HUES48 (cell line): ENCODE measurements around the gene LRRC75A.
"Not testable (repeated sequence)": the region's sequence is repeated elsewhere in the genome, so short reads cannot be mapped to it uniquely, and the experiment has no call there.

Experiments
- H3K27ac ChIP-seq: one replicate; pipeline ENCODE4 v1.7.0; 2013; ENCODE audit warnings: low read depth, low read length, inconsistent platforms
- H3K27me3 ChIP-seq: 2 replicates; pipeline ENCODE4 v1.6.1; 2013; ENCODE audit warnings: mild to moderate bottlenecking, low read length; ENCODE audit not compliant: control insufficient read depth, insufficient read depth
- H3K36me3 ChIP-seq: 2 replicates; pipeline ENCODE4 v1.6.1; 2013; ENCODE audit warnings: low read length; ENCODE audit not compliant: control insufficient read depth, insufficient read depth
- H3K4me1 ChIP-seq: 2 replicates; pipeline ENCODE4 v1.6.1; 2013; ENCODE audit warnings: mild to moderate bottlenecking, low read length; ENCODE audit not compliant: control insufficient read depth, insufficient read depth
- H3K4me3 ChIP-seq: 2 replicates; pipeline ENCODE4 v1.5.1; 2013; ENCODE audit warnings: mild to moderate bottlenecking, low read depth, low read length
- H3K9ac ChIP-seq: 2 replicates; pipeline ENCODE4 v1.6.1; 2013; ENCODE audit warnings: mild to moderate bottlenecking, low read depth, low read length, moderate library complexity
- H3K9me3 ChIP-seq: 2 replicates; pipeline ENCODE4 v1.6.1; 2013; ENCODE audit warnings: low read length; ENCODE audit not compliant: control insufficient read depth, insufficient read depth

Gene LRRC75A, protein sequence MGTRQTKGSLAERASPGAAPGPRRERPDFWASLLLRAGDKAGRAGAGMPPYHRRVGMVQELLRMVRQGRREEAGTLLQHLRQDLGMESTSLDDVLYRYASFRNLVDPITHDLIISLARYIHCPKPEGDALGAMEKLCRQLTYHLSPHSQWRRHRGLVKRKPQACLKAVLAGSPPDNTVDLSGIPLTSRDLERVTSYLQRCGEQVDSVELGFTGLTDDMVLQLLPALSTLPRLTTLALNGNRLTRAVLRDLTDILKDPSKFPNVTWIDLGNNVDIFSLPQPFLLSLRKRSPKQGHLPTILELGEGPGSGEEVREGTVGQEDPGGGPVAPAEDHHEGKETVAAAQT

DNA sequence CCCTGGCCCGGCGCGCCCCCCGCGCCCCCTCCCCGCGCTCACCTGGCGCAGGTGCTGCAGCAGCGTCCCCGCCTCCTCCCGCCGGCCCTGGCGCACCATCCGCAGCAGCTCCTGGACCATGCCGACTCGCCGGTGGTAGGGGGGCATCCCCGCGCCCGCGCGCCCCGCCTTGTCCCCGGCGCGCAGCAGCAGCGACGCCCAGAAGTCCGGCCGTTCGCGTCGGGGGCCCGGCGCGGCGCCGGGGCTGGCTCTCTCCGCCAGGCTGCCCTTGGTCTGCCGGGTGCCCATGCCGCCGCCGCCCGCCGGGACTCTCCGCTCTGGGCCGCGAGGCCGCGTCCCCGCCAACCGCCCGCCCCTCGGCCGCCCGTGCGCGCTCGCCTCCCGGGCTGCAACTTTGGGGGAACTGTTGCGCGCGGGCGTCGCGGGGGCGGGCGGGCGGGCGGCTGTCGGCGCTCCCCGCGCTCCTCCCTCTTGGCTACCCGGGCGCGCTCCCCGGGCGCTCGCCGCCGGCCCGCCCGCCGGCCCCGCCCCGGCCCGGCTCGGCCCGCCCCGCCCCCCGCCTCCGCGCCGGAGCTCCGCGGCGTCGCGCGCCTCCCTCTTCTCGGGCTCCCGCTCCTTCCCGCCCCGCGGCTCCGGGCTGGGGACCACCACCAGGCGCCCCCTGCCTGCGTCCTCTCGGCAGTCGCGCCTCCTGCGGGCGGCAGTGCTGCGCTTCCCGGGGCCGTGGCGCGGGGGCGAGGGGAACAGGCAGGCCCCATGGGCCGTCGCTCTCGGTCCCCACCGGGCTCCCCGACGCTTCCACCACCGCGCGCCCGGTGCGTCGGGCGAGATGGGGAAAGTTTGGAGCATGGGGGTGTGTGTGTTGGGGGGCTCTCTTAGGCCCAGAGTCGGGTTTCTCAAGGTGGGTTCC is at the start of gene LRRC75A:
Gene LRRC75A, minus strand, starts transcription at position 491 of the 910 bp plus-strand sequence. Its CDS starts 203 bp downstream, at position 288.
- Histone ChIP-seq H3K27ac (no peak within 1 kb of the TSS), H3K36me3 (no peaks in the 10 kb centered on the region), H3K9ac (no peak within 1 kb of the TSS), H3K9me3 (no peaks in the 10 kb centered on the region), H3K4me3 (peak within 1 kb of the TSS; percentile 65), H3K27me3 (peaks cover 39% of the 10 kb centered on the region), H3K4me1 (peaks cover 42% of the 10 kb centered on the region)

DNA sequence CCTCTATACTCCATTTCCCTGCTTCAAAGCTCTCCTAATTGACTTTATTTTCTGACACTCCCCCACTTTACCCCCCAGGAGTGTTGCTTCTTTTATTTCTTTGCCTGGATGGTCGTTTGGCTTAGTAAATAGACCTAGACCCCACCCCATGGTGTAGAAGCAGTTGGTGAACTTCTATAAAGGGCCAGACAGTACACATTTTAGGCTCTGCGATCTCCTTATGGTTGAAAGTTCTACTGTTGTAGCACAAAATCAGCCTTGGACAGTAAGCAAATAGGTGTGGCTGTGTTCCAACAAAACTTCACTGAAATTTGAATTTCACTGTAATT is 45.1 kb upstream of the LRRC75A start:
- Histone ChIP-seq H3K36me3 (no peaks in the 10 kb centered on the region), H3K4me3 (no peak overlapping the region), H3K9me3 (no peaks in the 10 kb centered on the region), H3K9ac (no peak overlapping the region), H3K4me1 (peaks cover 3% of the 10 kb centered on the region; the same call in 1 of the 2 replicates), H3K27ac (no peak overlapping the region), H3K27me3 (no peaks in the 10 kb centered on the region)

DNA sequence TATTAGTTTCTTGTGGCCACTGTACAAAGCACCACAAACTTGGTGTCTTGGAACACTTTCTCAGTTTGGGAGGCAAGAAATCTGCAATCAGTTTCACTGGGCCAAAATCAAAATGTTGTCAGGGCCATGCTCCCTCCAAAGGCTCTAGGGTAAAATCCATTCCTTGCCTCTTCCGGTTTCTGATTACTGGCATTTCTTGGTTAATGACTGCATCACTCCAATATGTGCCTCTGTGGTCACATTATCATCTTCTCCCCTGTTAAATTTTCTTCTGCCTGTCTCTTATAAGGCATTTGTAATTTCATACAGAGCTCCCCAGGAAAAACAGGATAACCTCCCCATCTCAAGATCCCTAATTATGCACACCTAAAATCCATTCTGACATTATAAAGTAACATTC is 42.2 kb upstream of the LRRC75A start:
- Histone ChIP-seq H3K4me3 (no peak overlapping the region), H3K9me3 (no peaks in the 10 kb centered on the region), H3K36me3 (no peaks in the 10 kb centered on the region), H3K27ac (no peak overlapping the region), H3K9ac (no peak overlapping the region), H3K27me3 (no peaks in the 10 kb centered on the region), H3K4me1 (peaks cover 3% of the 10 kb centered on the region; the same call in 1 of the 2 replicates)

DNA sequence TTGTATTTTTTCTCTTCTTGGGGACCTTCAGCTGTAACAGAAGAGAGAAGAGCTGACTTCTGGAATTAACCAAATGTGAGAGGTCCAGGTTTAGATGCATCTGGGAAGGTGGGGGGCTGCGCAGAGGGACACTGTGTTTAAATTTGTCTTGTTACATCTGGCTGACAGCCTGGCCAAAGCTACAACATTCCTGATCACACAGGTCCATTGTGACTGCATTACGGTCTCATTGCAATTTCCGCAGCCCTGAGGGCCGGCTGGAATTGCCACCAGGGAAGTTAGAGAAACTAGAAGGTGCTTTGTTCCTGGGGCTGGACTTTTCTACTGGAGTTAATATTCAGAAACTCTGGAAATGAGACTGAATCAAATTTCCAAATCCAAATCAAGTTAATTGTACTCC is 37.9 kb upstream of the LRRC75A start:
- H3K9ac ChIP-seq: no peak overlapping the region

DNA sequence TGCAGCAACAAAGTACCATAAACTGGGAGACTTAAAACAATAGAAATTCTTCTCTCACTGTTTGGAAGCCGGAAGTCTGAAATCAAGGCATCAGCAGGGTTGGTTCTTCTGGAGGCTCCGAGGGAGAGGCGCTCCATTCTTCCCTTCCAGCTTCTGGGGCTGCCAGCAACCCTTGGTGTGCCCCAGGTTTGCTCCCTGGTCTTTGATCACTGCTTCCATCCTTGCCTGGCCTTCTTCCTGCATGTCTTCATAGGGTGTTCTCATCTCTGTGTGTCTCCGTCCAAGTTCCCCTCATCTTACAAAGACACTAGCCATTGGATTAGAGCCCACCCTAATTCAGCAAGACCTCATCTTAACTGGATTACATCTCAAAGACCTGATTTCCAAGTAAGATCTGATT is 35.3 kb upstream of the LRRC75A start:
- no peaks in the 10 kb centered on the region for H3K27me3 ChIP-seq

More for the DNA sequence above, 37.9 kb upstream of the LRRC75A start:
- Histone ChIP-seq H3K4me1 (peaks cover 1% of the 10 kb centered on the region; the same call in 1 of the 2 replicates), H3K36me3 (no peaks in the 10 kb centered on the region), H3K27ac (no peak overlapping the region), H3K4me3 (no peak overlapping the region), H3K27me3 (no peaks in the 10 kb centered on the region), H3K9me3 (no peaks in the 10 kb centered on the region)

DNA sequence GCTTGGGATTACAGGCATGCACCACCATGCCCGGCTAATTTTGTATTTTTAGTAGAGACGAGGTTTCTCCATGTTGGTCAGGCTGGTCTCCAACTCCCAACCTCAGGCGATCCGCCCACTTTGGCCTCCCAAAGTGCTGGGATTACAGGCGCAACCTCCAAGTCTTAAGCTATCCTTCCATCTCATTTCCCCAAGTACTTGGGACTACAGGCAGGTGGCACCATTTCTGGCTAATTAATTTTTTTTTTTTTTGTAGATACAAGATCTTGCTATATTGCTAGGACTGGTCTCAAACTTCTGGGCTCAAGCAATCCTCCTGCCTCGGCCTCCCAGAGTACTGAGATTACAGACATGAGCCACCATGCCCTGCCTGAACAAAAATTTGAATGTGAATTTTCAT is 33.6 kb upstream of the LRRC75A start:
- H3K4me3 ChIP-seq, H3K9ac ChIP-seq, H3K36me3 ChIP-seq, H3K4me1 ChIP-seq, H3K9me3 ChIP-seq, H3K27ac ChIP-seq, H3K27me3 ChIP-seq: not testable (repeated sequence)

More for the DNA sequence above, 35.3 kb upstream of the LRRC75A start:
- no peaks in the 10 kb centered on the region for H3K9me3 ChIP-seq
- no peaks in the 10 kb centered on the region for H3K4me1 ChIP-seq
- no peaks in the 10 kb centered on the region for H3K36me3 ChIP-seq
- H3K9ac ChIP-seq: no peak overlapping the region
- no peak overlapping the region for H3K4me3 ChIP-seq
- no peak overlapping the region for H3K27ac ChIP-seq

DNA sequence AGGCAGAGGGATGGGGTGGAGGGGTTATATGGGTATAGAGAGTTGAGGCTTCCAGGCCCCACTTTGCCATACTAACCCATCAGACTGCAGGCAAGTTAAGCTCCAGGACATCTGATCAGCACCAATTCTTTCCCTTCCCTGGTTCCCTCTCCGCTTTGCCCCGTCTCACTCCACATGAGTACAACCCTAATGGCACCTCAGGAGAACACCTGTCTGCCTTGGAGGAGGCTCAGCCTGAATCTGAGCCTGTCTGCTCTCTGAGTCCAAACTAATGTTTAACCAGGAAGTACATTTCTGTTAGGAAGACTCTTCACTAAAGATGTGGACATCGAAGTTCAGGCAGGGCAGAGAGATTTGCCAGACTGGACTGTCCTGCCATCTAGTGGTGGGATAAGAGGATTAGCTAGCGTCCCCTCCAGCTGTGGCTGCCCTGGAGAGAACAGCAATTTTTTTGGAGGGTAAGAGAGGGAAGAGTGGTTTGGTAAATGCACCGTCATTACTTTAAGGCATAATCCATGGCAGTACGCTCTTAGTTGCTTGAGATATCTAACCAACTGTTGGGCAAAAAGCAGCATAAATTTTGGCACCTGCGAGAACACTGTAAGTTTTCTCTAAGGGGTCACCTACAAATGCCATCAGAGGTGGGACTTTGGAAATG is 29.2 kb upstream of the LRRC75A start:
- H3K4me1 ChIP-seq: peaks cover 10% of the 10 kb centered on the region; the same call in 1 of the 2 replicates
- no peak overlapping the region for H3K27ac ChIP-seq
- no peaks in the 10 kb centered on the region for H3K9me3 ChIP-seq
- no peak overlapping the region for H3K4me3 ChIP-seq
- no peaks in the 10 kb centered on the region for H3K36me3 ChIP-seq
- H3K9ac ChIP-seq: no peak overlapping the region
- 0 out of 2 replicates have a peak, but pooled peaks cover 7% of the 10 kb centered on the region for H3K27me3 ChIP-seq

DNA sequence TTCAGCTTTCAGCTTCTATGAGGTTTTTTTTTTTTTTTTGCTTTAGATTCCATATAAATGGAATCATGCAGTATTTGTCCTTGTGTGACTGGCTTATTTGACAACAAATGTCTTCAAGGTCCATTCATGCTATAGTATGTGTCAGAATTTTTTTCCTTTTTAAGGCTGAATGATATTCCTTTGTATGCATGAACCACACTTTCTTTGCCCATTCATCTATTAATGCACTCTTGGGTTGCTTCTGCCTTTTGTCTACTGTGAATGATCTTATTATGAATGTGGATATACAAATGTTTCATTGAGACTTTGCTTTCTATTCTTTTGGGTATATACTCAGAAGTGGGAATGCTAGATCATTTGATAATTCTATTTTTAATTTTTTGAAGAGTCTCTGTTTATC is 27.0 kb upstream of the LRRC75A start:
- no peak overlapping the region for H3K4me3 ChIP-seq
- H3K9me3 ChIP-seq: no peaks in the 10 kb centered on the region
- H3K9ac ChIP-seq: no peak overlapping the region
- peaks cover 10% of the 10 kb centered on the region; the same call in 1 of the 2 replicates for H3K4me1 ChIP-seq
- no peaks in the 10 kb centered on the region for H3K36me3 ChIP-seq
- H3K27me3 ChIP-seq: 0 out of 2 replicates have a peak, but pooled peaks cover 7% of the 10 kb centered on the region
- no peak overlapping the region for H3K27ac ChIP-seq

DNA sequence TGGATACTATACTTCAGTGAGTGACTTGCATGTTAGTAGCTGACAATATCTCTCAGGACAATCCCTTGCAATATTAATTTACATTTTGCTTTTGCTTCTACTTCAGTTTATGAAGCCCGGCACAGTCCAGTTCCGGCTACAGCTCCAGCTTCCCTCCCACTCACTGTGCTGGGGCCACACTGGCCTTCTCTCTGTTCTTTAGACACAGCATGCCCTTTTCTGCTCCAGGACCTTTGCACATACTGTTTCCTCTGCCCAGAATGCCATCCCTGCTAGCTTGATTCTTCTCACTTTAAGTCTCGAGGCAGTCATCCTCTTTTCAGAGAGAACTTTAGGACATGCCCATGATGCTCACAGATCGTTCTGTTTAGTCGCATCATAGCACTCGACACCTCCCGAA is 25.5 kb upstream of the LRRC75A start:
- Histone ChIP-seq H3K27ac (no peak overlapping the region), H3K9me3 (no peaks in the 10 kb centered on the region), H3K9ac (no peak overlapping the region), H3K4me3 (no peak overlapping the region), H3K27me3 (0 out of 2 replicates have a peak, but pooled peaks cover 7% of the 10 kb centered on the region), H3K4me1 (peaks cover 12% of the 10 kb centered on the region; the same call in 1 of the 2 replicates), H3K36me3 (no peaks in the 10 kb centered on the region)

DNA sequence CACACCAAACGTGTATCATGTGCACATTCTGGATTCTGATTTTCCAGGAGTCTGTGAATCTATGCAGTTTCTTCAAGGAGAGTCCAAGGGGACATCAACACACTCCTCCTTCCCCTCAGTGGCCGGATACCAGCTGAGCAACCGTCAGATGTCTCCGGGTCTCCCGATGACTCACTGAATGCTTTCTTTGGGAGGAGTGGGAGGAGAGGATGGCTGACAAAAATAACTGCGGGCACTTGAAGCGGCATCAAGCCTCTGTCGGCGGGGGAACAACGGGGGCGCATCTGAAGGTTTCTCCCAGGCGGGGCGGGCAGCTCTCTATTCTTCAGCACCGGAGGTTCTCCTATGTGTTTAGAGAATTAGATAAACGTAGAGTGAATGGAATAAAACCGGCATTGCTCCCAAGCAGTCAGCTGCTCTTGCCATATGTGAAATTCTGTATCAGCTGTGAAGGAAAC is 24.6 kb upstream of the LRRC75A start:
- Histone ChIP-seq H3K27ac (peak overlapping the region; percentile 24), H3K4me3 (no peak overlapping the region; the same call in 1 of the 2 replicates), H3K27me3 (0 out of 2 replicates have a peak, but pooled peaks cover 7% of the 10 kb centered on the region), H3K36me3 (no peaks in the 10 kb centered on the region), H3K4me1 (peaks cover 19% of the 10 kb centered on the region; the same call in 1 of the 2 replicates), H3K9me3 (no peaks in the 10 kb centered on the region), H3K9ac (no peak overlapping the region)
